Breast epithelium (tissue), 4 donors: Measurements from ENCODE around the gene NXNL1. TPM values are rescaled to one million over a fixed set of nuclear protein-coding genes. Genes with fewer than 3 reads are reported as not detected.
A peak's percentile ranks its signal among the peaks of the same experiment; 100 is the strongest.

ENCODE experiments used
- DNase-seq, 2 donors: peaks; one replicate each; pipeline ENCODE4 v3.0.0-alpha.2; 2019; ENCODE audit warnings: low spot score in 2 of 2
- H3K27ac ChIP-seq, 2 donors: fragments of 200-600 bp; sonication (generic) in 1 of 2; one replicate each; pipeline ENCODE4 v1.5.1; 2016 to 2019; ENCODE audit warnings: mild to moderate bottlenecking in 1 of 2
- H3K27me3 ChIP-seq, 2 donors: fragments of 200-600 bp; sonication (generic) in 1 of 2; one replicate each; pipeline versions ENCODE4 v1.5.1 to v1.6.0; 2017 to 2019; ENCODE audit warnings: control low read depth in 1 of 2, mild to moderate bottlenecking in 1 of 2
- H3K36me3 ChIP-seq: fragments of 200-600 bp; one replicate; pipeline ENCODE4 v1.5.1; 2019
- H3K4me1 ChIP-seq, 2 donors: fragments of 200-600 bp; sonication (generic); one replicate each; pipeline ENCODE4 v1.5.1; 2016 to 2019; ENCODE audit warnings: control low read depth in 1 of 2
- H3K4me3 ChIP-seq, 3 donors: fragments of 200-600 bp; sonication (generic); 1 replicate in 2 of 3; 2 replicates in 1 of 3; pipeline ENCODE4 v1.5.1; 2016 to 2019; ENCODE audit warnings: mild to moderate bottlenecking in 3 of 3, moderate library complexity in 2 of 3
- H3K9me3 ChIP-seq, 2 donors: fragments of 200-600 bp; sonication (generic) in 1 of 2; one replicate each; pipeline ENCODE4 v1.5.1; 2016 to 2019; ENCODE audit warnings: control low read depth in 1 of 2
- CTCF ChIP-seq, 3 donors: fragments of 450-650 bp; IDR thresholded peaks; one replicate each; pipeline ENCODE4 v1.5.1; 2016 to 2017; ENCODE audit warnings: antibody characterized with exemption in 3 of 3, mild to moderate bottlenecking in 3 of 3, moderate library complexity in 3 of 3
- POLR2A ChIP-seq: fragments of 450-650 bp; IDR thresholded peaks from one replicate; pipeline ENCODE4 v1.6.1; 2016; ENCODE audit warnings: antibody characterized with exemption, mild to moderate bottlenecking, moderate library complexity
- POLR2AphosphoS5 ChIP-seq, 3 donors: sonication (generic); formaldehyde crosslinking; IDR thresholded peaks; one replicate each; pipeline ENCODE4 v1.6.1; 2017; ENCODE audit warnings: antibody characterized with exemption in 3 of 3
- intact Hi-C: fragments of 100-400 bp; cut with DNase I; formaldehyde crosslinking; loops from one replicate; pipeline ENCODE4 v1.15.1; 2023; ENCODE audit warnings: low total_unique reads
- total RNA-seq, 3 donors: library from RNA; depleted of rRNA; stranded (reverse); fragments of >200 nt; gene quantifications; one replicate each; pipeline ENCODE4 v1.1.0, GENCODE V29; 2016

NXNL1 gene
- total RNA-seq, 3 donors from 2014 or later = 0.64 TPM; not detected in 2

GRCh38 chr19:17473041-17473440 lies 12.3 kb upstream of the NXNL1 start:
- DNase-seq = no peak
- H3K9me3 ChIP-seq = no peaks in the 10 kb centered on the region
- intact Hi-C loops = no loop called here
- H3K36me3 ChIP-seq = no peaks in the 10 kb centered on the region
- H3K4me1 ChIP-seq = peaks cover 11 to 17% of the 10 kb centered on the region in 2 donors
- peak overlapping the region; percentile 55 to 58 for H3K27ac ChIP-seq
- H3K27me3 ChIP-seq = no peaks in the 10 kb centered on the region
- no peak for TF ChIP-seq POLR2A
- no peak for TF ChIP-seq POLR2AphosphoS5 (IDR thresholded peaks at IDR 0.05)
- TF ChIP-seq CTCF (IDR thresholded peaks at IDR 0.05) = no peak
- no peak overlapping the region for H3K4me3 ChIP-seq

GRCh38 chr19:17471410-17472125 lies 10.8 kb upstream of the NXNL1 start:
- Histone ChIP-seq H3K4me1 (peaks cover 11 to 18% of the 10 kb centered on the region in 2 donors), H3K27ac (peak overlapping the region; percentile 93 to 97)
- intact Hi-C loops = no loop called here

GRCh38 chr19:17470068-17470841 lies 9.5 kb upstream of the NXNL1 start, which contains the start of gene SLC27A1:
SLC27A1 (plus strand) TSS chr19:17470524; CDS start chr19:17470541, 17 bp downstream.
- peak within 1 kb of the TSS; percentile 93 to 97 for H3K27ac ChIP-seq
- no peaks in the 10 kb centered on the region for H3K27me3 ChIP-seq
- intact Hi-C loops = no loop called here
- H3K4me3 ChIP-seq = peak within 1 kb of the TSS; percentile 76 to 87 (median 85)
- H3K4me1 ChIP-seq = peaks cover 12 to 18% of the 10 kb centered on the region in 2 donors
- no peaks in the 10 kb centered on the region for H3K9me3 ChIP-seq
- no peaks in the 10 kb centered on the region for H3K36me3 ChIP-seq
- peak; percentile 98 to 100 for DNase-seq
- TF ChIP-seq CTCF (IDR thresholded peaks at IDR 0.05) (no peak), POLR2A (no peak), POLR2AphosphoS5 (IDR thresholded peaks at IDR 0.05) (peak in 2 of 3 donors; percentile 11 to 40)

More at GRCh38 chr19:17471410-17472125, 10.8 kb upstream of the NXNL1 start:
- no peaks in the 10 kb centered on the region for H3K27me3 ChIP-seq
- peak overlapping the region; percentile 76 to 87 (median 85) for H3K4me3 ChIP-seq
- DNase-seq = no peak
- H3K9me3 ChIP-seq = no peaks in the 10 kb centered on the region
- TF ChIP-seq POLR2AphosphoS5 (IDR thresholded peaks at IDR 0.05) (no peak), POLR2A (no peak), CTCF (IDR thresholded peaks at IDR 0.05) (no peak)
- no peaks in the 10 kb centered on the region for H3K36me3 ChIP-seq

GRCh38 chr19:17469481-17470067 lies 8.8 kb upstream of the NXNL1 start:
- DNase-seq = peak; percentile 97
- Histone ChIP-seq H3K4me1 (peaks cover 9 to 18% of the 10 kb centered on the region in 2 donors), H3K27ac (peak overlapping the region; percentile 93 to 97), H3K9me3 (no peaks in the 10 kb centered on the region), H3K4me3 (peak overlapping the region; percentile 76 to 87 (median 85)), H3K36me3 (no peaks in the 10 kb centered on the region), H3K27me3 (no peaks in the 10 kb centered on the region)
- intact Hi-C loops = loop anchor here (10.0 kb wide), 1 partner anchor 105 kb away; no protein-coding TSS in a partner anchor
- TF ChIP-seq CTCF (IDR thresholded peaks at IDR 0.05) (peak in 1 of 3 donors; percentile 9), POLR2AphosphoS5 (IDR thresholded peaks at IDR 0.05) (peak; percentile 25 to 59 (median 58)), POLR2A (no peak)
